DOHH2 (cell line): ENCODE results near the gene APOBEC4.

Experiments
- H3F3A ChIP-seq: fragments of 200-600 bp; sonication (generic), shearing (Covaris generic); 2 replicates; pipeline ENCODE4 v1.6.0; 2016; ENCODE audit warnings: antibody characterized with exemption, mild to moderate bottlenecking; ENCODE audit not compliant: control insufficient read depth, insufficient read depth
- H3K27ac ChIP-seq: fragments of 200-600 bp; sonication (generic); 2 replicates; pipeline ENCODE4 v1.5.1; 2014; ENCODE audit warnings: low read depth, mild to moderate bottlenecking, low read length, moderate library complexity
- H3K27me3 ChIP-seq: fragments of 200-600 bp; sonication (generic); 2 replicates; pipeline ENCODE4 v1.6.1; 2014; ENCODE audit warnings: mild to moderate bottlenecking, low read length, mixed read lengths; ENCODE audit not compliant: control insufficient read depth
- H3K36me3 ChIP-seq: fragments of 200-600 bp; sonication (generic); 2 replicates; pipeline ENCODE4 v1.6.1; 2014; ENCODE audit warnings: mild to moderate bottlenecking, low read length, moderate library complexity, mixed read lengths; ENCODE audit not compliant: control insufficient read depth
- H3K4me1 ChIP-seq: fragments of 200-600 bp; sonication (generic); 2 replicates; pipeline ENCODE4 v1.6.1; 2014; ENCODE audit warnings: mild to moderate bottlenecking, low read length, mixed read lengths; ENCODE audit not compliant: control insufficient read depth
- H3K4me2 ChIP-seq: fragments of 200-600 bp; sonication (generic); 2 replicates; pipeline ENCODE4 v1.6.0; 2014; ENCODE audit warnings: mild to moderate bottlenecking, low read length, moderate library complexity
- H3K4me3 ChIP-seq: fragments of 200-600 bp; sonication (generic); 2 replicates; pipeline ENCODE4 v1.5.1; 2014; ENCODE audit warnings: mild to moderate bottlenecking, low read length, mixed read lengths
- H3K79me2 ChIP-seq: fragments of 200-600 bp; sonication (generic); 2 replicates; pipeline ENCODE4 v1.6.1; 2014; ENCODE audit warnings: mild to moderate bottlenecking, low read length, mixed read lengths; ENCODE audit not compliant: control insufficient read depth
- H3K9me2 ChIP-seq: fragments of 200-600 bp; sonication (generic); replicated peaks from 2 replicates; pipeline ENCODE4 v1.6.1; 2014; ENCODE audit warnings: mild to moderate bottlenecking, low read length, mixed read lengths; ENCODE audit not compliant: control insufficient read depth
- H3K9me3 ChIP-seq: fragments of 200-600 bp; sonication (generic); 2 replicates; pipeline ENCODE4 v1.6.1; 2014; ENCODE audit warnings: antibody characterized with exemption, low read length, mixed read lengths; ENCODE audit not compliant: control insufficient read depth, insufficient read depth
- H4K20me1 ChIP-seq: fragments of 200-600 bp; sonication (generic); 2 replicates; pipeline ENCODE4 v1.6.0; 2014; ENCODE audit warnings: low read depth, mild to moderate bottlenecking, antibody characterized with exemption, low read length, moderate library complexity; ENCODE audit not compliant: control insufficient read depth, insufficient read depth
- EZH2phosphoT487 ChIP-seq: fragments of 200-600 bp; sonication (generic); IDR thresholded peaks from 2 replicates; pipeline ENCODE4 v1.6.1; 2017; ENCODE audit warnings: borderline replicate concordance, mild to moderate bottlenecking, antibody characterized with exemption, low read length, moderate library complexity, mixed read lengths
- TF ChIP-seq, protein P1 (sequence below): fragments of 200-600 bp; sonication (generic); IDR thresholded peaks from one replicate; pipeline ENCODE4 v1.5.1; 2014; ENCODE audit warnings: antibody characterized with exemption, mild to moderate bottlenecking, low read depth, low read length; ENCODE audit not compliant: poor library complexity, severe bottlenecking

The APOBEC4 gene

DNA sequence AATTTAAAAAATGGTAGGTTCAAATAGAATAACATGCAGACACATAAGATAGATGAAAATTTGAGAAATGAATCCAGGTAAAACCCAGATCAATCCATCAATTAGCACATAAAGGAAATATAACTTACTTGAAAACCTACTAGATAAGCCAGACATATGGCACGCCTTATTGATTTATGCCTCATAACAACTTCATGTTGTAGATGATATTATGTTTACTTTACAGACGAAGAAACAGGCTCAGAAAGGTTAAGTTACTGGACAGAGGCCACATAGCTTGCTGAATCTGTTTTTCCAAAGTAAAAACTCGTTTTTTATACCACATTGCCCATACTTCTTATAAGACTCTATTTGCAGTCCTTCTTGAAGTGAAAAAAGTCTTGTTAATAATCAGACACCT lies 40.7 kb downstream of the APOBEC4 start:
- Histone ChIP-seq H3K27ac (no peak overlapping the region), H3K4me2 (no peak overlapping the region), H3K27me3 (peaks cover 5% of the 10 kb centered on the region; the same call in 1 of the 2 replicates), H3K4me3 (no peak overlapping the region), H4K20me1 (no peaks in the 10 kb centered on the region), H3K4me1 (peaks cover 15% of the 10 kb centered on the region), H3K79me2 (no peaks in the 10 kb centered on the region), H3K9me2 (no peaks in the 10 kb centered on the region), H3K9me3 (no peaks in the 10 kb centered on the region), H3K36me3 (no peaks in the 10 kb centered on the region), H3F3A (no peaks in the 10 kb centered on the region)
- TF ChIP-seq, protein P1, sequence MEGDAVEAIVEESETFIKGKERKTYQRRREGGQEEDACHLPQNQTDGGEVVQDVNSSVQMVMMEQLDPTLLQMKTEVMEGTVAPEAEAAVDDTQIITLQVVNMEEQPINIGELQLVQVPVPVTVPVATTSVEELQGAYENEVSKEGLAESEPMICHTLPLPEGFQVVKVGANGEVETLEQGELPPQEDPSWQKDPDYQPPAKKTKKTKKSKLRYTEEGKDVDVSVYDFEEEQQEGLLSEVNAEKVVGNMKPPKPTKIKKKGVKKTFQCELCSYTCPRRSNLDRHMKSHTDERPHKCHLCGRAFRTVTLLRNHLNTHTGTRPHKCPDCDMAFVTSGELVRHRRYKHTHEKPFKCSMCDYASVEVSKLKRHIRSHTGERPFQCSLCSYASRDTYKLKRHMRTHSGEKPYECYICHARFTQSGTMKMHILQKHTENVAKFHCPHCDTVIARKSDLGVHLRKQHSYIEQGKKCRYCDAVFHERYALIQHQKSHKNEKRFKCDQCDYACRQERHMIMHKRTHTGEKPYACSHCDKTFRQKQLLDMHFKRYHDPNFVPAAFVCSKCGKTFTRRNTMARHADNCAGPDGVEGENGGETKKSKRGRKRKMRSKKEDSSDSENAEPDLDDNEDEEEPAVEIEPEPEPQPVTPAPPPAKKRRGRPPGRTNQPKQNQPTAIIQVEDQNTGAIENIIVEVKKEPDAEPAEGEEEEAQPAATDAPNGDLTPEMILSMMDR = no peak
- TF ChIP-seq EZH2phosphoT487 = no peak

DNA sequence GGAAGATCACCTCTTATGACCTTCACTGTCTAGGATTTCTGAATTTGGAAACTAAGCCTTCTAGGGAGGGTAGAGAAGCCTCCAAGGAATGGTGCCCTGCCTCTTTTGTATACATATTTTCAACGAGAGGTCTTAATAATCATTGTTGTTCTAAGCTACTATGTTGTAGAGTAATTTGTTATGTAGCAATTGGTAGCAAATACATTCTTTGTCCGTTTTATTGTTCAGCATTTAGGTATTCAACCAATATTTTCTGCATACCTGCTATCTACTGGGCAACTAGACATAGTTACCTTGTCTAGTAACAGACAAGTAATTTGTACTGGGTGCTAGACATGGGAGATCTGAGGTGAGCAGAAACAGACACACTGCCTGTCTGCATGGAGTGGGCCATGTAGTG lies 42.1 kb downstream of the APOBEC4 start:
- no peak overlapping the region for H3K27ac ChIP-seq
- TF ChIP-seq EZH2phosphoT487 = no peak
- TF ChIP-seq, protein P1 = no peak
- H3K4me2 ChIP-seq = no peak overlapping the region
- H3K36me3 ChIP-seq = no peaks in the 10 kb centered on the region
- H3F3A ChIP-seq = no peaks in the 10 kb centered on the region
- peaks cover 5% of the 10 kb centered on the region; the same call in 1 of the 2 replicates for H3K27me3 ChIP-seq
- H3K4me1 ChIP-seq = peaks cover 20% of the 10 kb centered on the region
- H3K79me2 ChIP-seq = no peaks in the 10 kb centered on the region
- no peaks in the 10 kb centered on the region for H3K9me2 ChIP-seq
- no peaks in the 10 kb centered on the region for H4K20me1 ChIP-seq
- no peaks in the 10 kb centered on the region for H3K9me3 ChIP-seq
- no peak overlapping the region for H3K4me3 ChIP-seq

DNA sequence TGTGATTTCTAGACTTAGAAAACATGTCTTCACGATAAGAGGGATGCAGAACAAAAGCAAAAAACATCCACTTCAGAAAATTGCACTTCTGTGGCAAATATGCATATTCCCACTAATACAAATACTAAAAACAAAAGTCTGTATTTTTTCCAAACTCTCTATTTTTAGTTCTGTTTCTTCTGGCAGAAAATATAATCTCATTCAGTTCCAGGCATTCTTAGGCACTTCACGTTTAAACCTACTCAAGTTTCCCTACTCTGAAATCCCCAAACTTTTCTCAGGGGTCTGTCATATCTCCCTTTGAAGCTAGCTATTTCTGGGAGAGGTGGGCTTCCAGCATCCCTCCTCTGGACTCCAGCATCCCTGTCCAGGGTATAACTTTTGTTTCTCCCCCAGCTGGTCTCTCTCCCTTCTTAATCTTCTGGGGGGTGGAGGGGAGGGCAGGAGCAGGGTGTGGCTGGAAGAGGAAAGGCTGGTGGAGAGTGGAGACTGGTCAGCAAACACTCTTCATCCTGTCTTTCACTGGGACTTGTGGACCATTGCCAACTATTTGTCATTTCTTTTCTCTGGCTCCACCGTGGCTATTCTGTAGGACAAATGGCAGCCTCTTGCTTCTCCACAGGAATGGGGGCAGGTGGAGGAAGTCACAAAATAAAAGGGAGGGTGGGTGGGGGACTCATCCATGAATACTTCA lies 43.2 kb downstream of the APOBEC4 start:
- H4K20me1 ChIP-seq = no peaks in the 10 kb centered on the region
- no peaks in the 10 kb centered on the region for H3K9me3 ChIP-seq
- H3F3A ChIP-seq = no peaks in the 10 kb centered on the region
- H3K27ac ChIP-seq = no peak overlapping the region
- peaks cover 5% of the 10 kb centered on the region; the same call in 1 of the 2 replicates for H3K27me3 ChIP-seq
- peaks cover 24% of the 10 kb centered on the region for H3K4me1 ChIP-seq
- H3K4me2 ChIP-seq = no peak overlapping the region
- H3K79me2 ChIP-seq = no peaks in the 10 kb centered on the region
- H3K9me2 ChIP-seq = no peaks in the 10 kb centered on the region
- H3K4me3 ChIP-seq = no peak overlapping the region
- no peaks in the 10 kb centered on the region for H3K36me3 ChIP-seq
- no peak for TF ChIP-seq EZH2phosphoT487
- TF ChIP-seq, protein P1 = no peak
